GM12872 (cell line): ENCODE results near the gene ABCG1.

ENCODE experiments used
- CTCF ChIP-seq: IDR thresholded peaks from 3 replicates; pipeline ENCODE4 v1.5.1; 2011; ENCODE audit warnings: low read depth, mild to moderate bottlenecking, low read length, moderate library complexity; ENCODE audit not compliant: insufficient read depth

ABCG1 gene

GRCh38 chr21:42212266-42212665 is 6.7 kb upstream of the ABCG1 start:
- no peak for TF ChIP-seq CTCF

GRCh38 chr21:42213082-42213774 is 5.7 kb upstream of the ABCG1 start:
- no peak for TF ChIP-seq CTCF

GRCh38 chr21:42214081-42214750 is 4.7 kb upstream of the ABCG1 start:
- no peak for TF ChIP-seq CTCF

GRCh38 chr21:42214921-42215320 is 4.0 kb upstream of the ABCG1 start:
- TF ChIP-seq CTCF: no peak

- TF ChIP-seq CTCF: no peak
Measured at GRCh38 chr21:42215942-42216725, 2.8 kb upstream of the ABCG1 start.

- no peak for TF ChIP-seq CTCF
Measured at GRCh38 chr21:42216726-42217572, 2.0 kb upstream of the ABCG1 start.
